Epithelial cell of proximal tubule (primary cell): ENCODE results near the gene USP16. TPM values are rescaled to one million over a fixed set of nuclear protein-coding genes. Genes with fewer than 3 reads are reported as not detected.

ENCODE experiments used
- DNase-seq: peaks from one replicate; pipeline ENCODE4 v3.0.0-alpha.2; 2011; ENCODE audit warnings: low read depth
- H3K4me3 ChIP-seq: 2 replicates; pipeline ENCODE4 v1.5.1; 2011; ENCODE audit warnings: low read depth, mild to moderate bottlenecking, low read length
- total RNA-seq: library from RNA; depleted of rRNA; stranded (reverse); fragments of >200 nt; gene quantifications from 2 replicates; pipeline ENCODE4 v1.2.3, GENCODE V29; 2015
- TF ChIP-seq, protein P1 (sequence below): conservative IDR thresholded peaks from 2 replicates; pipeline ENCODE4 v1.5.1; 2012; ENCODE audit warnings: low read depth, mild to moderate bottlenecking, low read length

Gene USP16
- total RNA-seq, 1 donor from 2014 or later, result 20.7 TPM

DNA sequence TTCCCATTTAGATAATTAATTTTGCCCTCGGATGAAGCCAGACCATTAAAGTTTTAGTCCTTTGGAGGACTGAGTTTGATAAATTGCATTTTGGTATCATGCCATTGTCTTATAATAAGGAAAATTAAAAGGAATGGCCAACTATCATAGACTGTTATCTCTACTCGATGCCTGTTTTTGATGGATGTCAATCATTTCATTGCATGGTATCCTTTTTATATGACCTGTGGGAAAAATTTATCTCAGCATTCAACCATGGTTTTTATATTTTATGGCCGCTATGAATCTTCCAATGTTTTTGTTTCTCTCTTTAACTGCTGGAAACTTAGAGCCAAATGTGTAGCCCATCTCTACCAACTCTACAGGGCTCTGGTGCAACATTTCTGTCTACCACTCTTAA, 58.8 kb downstream of the USP16 start:
- TF ChIP-seq, protein P1, sequence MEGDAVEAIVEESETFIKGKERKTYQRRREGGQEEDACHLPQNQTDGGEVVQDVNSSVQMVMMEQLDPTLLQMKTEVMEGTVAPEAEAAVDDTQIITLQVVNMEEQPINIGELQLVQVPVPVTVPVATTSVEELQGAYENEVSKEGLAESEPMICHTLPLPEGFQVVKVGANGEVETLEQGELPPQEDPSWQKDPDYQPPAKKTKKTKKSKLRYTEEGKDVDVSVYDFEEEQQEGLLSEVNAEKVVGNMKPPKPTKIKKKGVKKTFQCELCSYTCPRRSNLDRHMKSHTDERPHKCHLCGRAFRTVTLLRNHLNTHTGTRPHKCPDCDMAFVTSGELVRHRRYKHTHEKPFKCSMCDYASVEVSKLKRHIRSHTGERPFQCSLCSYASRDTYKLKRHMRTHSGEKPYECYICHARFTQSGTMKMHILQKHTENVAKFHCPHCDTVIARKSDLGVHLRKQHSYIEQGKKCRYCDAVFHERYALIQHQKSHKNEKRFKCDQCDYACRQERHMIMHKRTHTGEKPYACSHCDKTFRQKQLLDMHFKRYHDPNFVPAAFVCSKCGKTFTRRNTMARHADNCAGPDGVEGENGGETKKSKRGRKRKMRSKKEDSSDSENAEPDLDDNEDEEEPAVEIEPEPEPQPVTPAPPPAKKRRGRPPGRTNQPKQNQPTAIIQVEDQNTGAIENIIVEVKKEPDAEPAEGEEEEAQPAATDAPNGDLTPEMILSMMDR, result no peak
- no peak overlapping the region for H3K4me3 ChIP-seq

DNA sequence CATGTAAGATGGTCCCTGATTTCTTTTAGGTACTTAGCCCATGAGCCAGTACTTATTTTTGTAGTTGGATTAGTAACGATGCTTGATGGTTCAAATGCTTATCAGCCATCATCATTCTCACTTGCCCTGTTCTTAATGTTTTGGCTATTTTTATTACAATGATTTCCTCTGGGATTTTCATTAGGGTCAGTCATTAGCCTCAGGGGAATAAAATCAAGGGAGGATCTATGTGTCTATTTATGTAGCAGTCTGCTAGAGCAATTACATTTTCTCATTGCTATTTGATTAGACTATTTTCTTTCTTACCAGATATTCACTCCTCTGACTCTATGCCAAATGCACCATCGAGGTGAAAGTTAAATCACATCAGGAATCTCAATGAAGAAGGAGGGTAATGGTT, 59.9 kb downstream of the USP16 start:
- TF ChIP-seq, protein P1, result no peak
- H3K4me3 ChIP-seq, result no peak overlapping the region
- no peak for DNase-seq

More for the DNA sequence above, 58.8 kb downstream of the USP16 start:
- DNase-seq, result no peak

DNA sequence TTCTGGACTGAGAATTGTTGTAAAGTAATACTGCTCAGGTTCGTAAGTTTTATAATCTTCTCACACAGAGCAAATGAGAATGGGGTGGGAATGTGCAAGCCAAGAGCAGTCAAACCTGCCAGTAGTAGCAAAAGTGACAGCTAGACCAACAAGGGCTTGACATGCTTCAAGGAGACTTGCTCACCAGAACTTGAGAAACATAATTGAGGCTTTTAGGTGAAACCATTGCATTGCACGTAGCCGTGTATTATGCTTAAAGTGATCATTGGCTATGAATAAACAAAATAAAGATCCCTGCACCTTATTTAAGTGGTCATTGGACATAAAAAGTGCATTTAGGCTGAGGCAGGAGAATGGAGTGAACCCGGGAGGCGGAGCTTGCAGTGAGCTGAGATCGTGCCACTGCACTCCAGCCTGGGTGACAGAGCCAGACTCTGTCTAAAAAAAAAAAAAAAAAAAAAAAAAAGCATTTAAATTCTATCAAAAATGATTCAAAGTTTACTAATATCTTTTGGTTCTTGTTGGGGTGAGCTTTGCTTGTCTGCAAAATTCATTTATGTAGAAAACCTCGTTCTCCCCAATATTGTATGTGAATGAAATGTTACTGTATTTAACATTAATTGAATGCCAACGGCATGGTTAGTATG, 60.8 kb downstream of the USP16 start:
- TF ChIP-seq, protein P1, result no peak
- no peak overlapping the region for H3K4me3 ChIP-seq

DNA sequence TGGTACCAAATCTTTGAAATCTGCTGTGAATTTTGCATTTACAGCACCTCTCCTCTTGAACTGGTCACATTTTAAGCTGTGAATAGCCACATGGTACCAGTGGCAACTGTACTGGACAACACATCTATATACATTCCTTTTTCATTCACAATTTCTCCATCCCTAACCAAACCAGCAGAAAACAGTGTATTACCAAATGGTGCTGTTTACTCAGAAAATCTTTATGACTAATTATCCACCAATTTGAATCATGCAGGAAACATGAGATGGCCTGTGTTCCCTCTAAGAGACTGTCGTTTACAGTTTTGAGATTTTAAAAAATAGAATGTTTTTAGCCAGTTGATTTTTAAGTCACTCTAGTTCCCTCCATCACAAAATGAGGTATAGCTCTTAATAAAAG, 66.6 kb downstream of the USP16 start:
- no peak for DNase-seq
- TF ChIP-seq, protein P1, result no peak
- no peak overlapping the region for H3K4me3 ChIP-seq

More for the DNA sequence above, 60.8 kb downstream of the USP16 start:
- DNase-seq, result no peak

DNA sequence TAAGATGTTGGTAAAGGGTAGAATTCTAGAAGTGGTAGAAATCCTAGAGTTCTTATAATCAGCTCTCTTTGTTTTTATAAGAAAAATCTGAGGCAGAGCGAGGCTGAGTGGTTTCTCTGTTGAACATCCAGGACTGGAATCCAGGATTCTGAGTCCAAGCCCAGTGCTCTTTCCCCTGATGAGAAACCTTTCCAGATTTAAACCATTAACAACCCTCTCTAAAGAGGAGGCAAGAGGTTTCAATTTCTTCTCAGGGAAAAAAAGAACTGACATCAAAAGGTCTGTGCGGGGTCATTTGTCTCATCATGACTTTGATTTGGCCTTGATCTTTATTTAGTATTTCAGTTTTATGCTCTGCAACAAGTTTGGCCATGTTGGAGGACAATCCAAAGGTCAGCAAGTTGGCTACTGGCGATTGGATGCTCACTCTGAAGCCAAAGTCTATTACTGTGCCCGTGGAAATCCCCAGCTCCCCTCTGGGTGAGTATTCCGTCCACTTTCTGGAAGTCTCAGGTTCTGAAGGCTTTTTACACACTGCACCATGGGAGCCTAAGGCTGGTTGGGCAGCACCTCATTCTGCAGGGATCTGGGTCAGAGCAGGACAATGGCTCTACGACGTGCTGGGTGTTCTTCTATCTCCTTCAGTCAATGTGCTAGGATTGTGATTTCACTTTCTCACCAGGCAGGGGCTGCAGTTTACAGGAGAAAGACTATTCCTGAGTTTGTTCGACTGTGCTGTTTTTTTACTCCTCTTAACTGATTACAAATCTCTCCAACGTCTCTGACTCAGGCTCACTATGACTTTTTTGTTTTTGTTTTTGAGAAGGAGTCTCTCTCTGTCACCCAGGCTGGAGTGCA, 67.9 kb downstream of the USP16 start:
- no peak overlapping the region for H3K4me3 ChIP-seq
- DNase-seq, result no peak

DNA sequence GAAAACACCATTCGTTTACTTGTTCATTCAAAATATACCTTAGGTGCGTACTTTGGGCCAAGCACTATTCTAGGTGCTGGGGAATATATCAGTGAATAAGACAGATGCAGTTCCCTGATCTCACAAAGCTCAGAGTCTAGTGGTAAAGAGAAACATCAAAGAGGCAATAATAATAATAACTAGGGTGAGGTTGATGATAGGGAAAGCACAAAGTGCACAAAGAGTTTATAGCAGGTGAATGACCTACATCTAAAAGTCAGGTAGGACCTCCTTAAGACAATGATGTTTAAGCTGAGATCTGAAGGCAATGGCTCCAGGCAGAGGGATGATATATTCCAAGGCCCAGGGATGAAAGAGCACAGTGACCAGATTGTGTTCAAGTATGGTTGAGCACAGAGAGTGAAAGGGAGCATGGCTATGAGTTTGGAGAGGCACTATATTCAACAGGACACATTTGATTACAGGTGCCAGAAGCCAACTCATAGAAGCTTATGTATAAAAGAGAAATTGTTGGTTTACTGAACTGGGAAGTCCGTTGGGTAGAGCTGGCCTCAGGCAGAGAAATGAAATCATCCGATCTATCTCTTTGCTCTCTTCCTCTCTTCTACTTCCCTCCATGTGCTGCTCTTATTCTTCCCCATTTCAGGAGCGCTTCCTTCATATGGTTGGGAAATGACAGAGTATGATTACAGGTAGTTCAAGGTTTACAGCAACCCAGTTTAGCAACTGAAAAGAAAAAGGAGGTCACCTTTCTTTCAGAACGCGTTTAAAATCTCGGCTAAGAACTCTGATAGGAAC, 71.9 kb downstream of the USP16 start:
- no peak overlapping the region for H3K4me3 ChIP-seq
- no peak for DNase-seq
- TF ChIP-seq, protein P1, result no peak

More for the DNA sequence above, 67.9 kb downstream of the USP16 start:
- TF ChIP-seq, protein P1, result peak; percentile 28
